ENCODE data around the gene RAB33B.

- TF ChIP-seq CTCF (IDR thresholded peaks at IDR 0.05) (no peak), POLR2AphosphoS5 (IDR thresholded peaks at IDR 0.05; ENCODE audit: insufficient read depth in 1 of 2, low read depth in 1 of 2) (no peak)
Measured at GRCh38 chr4:139410312-139410711, 43.6 kb upstream of the RAB33B start.

All from vagina (tissue), 2 donors.